ENCODE results near the gene UBXN11.
"Not testable (repeated sequence)": the region's sequence is repeated elsewhere in the genome, so short reads cannot be mapped to it uniquely, and the experiment has no call there.

UBXN11 gene

DNA sequence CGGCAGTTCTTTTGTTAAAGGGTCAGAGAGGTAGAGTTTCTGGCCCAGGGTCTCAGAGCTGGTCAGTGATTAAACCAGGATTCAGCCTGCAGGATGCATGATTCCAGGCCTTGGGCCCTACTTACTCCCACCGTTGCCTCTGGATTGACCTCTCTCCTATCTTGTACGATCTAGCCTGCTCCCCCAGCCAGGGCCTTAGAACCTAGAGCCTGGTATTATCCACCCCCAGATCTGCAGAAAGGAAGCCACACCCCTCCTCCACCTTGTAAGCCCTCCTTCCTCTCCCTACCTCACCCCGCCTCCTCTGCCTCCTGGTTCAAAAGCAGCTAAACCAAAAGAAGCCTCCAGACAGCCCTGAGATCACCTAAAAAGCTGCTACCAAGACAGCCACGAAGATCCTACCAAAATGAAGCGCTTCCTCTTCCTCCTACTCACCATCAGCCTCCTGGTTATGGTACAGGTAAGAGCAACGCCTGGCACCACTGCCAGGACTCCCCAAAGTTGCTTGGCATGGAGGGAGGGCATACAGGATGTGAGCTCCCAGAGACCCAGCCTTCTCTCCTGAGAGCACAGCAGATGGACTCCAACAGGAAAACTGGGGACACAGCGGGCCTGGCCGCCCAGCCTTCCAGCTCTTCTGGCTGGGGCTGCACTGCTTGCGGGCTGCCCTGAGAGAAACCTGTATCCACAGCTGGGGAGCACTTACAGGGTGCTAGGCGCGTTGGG is 11.3 kb upstream of the UBXN11 start, which contains the start of gene CD52:
TSS of gene CD52 (plus strand) at position 347 of the 726 bp plus-strand sequence. CDS start at position 407, 60 bp downstream.
- no peak within 1 kb of the TSS for H3K4me3 ChIP-seq (ENCODE audit: low read length)

DNA sequence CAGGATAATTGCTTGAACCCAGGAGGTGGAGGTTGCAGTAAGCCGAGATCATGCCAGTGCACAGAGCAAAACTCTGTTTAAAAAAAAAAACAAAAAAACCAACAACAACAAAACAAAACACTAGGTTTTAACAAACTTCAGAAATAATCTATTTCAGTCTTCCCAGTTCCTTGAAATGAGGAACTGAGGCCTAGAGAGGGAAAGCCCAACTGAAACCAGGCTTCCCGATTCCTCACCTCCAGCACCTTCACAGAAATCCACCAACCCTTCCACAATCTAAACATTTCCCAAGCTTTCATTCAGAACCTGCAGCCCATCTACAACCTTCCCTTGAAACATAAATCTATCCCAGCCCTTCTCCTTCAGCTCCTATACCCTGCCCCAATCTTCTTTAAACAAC is 10.7 kb upstream of the UBXN11 start:
- Histone ChIP-seq H3K27me3 (ENCODE audit: control insufficient read depth, insufficient read depth, low read length) (no peaks in the 10 kb centered on the region), H3K27ac (ENCODE audit: low read length) (no peak overlapping the region), H3K36me3 (ENCODE audit: control insufficient read depth, low read depth, low read length) (no peaks in the 10 kb centered on the region), H3K4me1 (ENCODE audit: control insufficient read depth, low read depth, low read length) (no peaks in the 10 kb centered on the region), H3K9ac (ENCODE audit: low read length) (no peak overlapping the region), H3K9me3 (ENCODE audit: control insufficient read depth, low read depth, low read length) (no peaks in the 10 kb centered on the region), H3K4me3 (ENCODE audit: low read length) (no peak overlapping the region)

More for the DNA sequence above, 11.3 kb upstream of the UBXN11 start, which contains the start of gene CD52:
- Histone ChIP-seq H3K9ac (ENCODE audit: low read length) (no peak within 1 kb of the TSS), H3K27me3 (ENCODE audit: control insufficient read depth, insufficient read depth, low read length) (no peaks in the 10 kb centered on the region), H3K9me3 (ENCODE audit: control insufficient read depth, low read depth, low read length) (no peaks in the 10 kb centered on the region), H3K4me1 (ENCODE audit: control insufficient read depth, low read depth, low read length) (no peaks in the 10 kb centered on the region), H3K27ac (ENCODE audit: low read length) (no peak within 1 kb of the TSS), H3K36me3 (ENCODE audit: control insufficient read depth, low read depth, low read length) (no peaks in the 10 kb centered on the region)

DNA sequence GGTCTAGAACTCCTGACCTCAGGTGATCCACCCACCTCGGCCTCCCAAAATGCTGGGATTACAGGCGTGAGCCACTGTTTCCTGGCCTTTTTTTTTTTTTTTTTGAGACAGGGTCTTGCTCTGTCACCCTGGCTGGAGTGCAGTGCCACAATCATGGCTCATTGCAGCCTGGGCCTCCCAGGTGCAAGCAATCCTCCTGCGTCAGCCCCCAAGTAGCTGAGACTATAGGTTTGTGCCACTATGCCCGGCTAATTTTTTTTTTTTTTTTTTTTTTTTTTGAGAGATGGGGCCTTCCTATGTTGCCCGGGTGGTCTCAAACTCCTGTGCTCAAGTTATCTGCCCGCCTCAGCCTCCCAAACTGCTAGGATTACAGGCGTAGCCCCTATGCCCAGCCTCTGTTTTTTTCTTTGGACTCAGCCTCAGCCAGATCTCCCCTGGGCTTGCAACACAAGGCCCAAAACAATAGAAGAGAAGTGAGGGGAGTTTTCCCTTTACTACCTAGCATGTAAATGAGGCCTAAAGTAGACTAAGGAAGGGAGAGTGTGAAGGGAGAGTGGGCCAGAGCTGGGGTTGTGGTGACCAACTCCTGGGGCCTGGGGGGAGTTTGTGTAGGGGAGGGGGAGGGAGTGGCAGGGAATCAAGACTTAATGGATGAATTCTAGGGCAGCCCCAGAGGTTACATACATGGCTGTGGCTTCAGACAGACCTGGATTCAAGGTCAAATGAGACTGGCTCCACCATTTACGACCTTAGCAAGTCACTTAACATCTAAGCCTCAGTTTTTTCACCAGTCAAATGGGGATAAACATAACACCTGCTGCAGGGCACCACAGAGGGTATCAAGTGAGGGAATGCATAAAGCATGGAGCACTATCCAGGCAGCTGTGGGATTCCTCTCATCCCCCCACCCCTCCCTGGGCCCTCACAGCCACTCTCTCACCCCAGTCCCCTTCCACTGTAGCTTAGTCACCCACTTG is 9.7 kb upstream of the UBXN11 start:
- no peak overlapping the region for H3K4me3 ChIP-seq (ENCODE audit: low read length)

DNA sequence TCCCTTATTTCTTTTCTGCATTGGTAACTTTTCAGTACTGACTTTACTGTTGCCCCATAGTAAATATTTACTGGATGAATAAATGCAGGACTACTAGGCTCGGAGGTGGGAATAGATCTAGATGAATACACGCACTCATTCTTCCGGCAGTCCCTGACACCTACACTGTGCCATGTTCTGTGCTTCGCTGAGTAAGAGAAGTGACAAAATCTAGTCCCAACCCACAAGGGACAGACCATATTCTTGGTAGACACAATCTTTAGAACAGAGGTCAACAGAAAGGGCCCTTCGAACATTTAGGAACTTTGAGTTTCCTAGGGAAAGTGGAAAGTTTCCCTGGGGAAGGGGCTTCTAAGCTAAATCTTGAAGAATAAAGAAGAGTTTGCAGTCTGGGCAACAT is 8.1 kb upstream of the UBXN11 start:
- no peak overlapping the region for H3K9ac ChIP-seq (ENCODE audit: low read length)
- no peaks in the 10 kb centered on the region for H3K9me3 ChIP-seq (ENCODE audit: control insufficient read depth, low read depth, low read length)
- no peak overlapping the region for H3K4me3 ChIP-seq (ENCODE audit: low read length)
- no peak overlapping the region for H3K27ac ChIP-seq (ENCODE audit: low read length)
- H3K4me1 ChIP-seq (ENCODE audit: control insufficient read depth, low read depth, low read length), result no peaks in the 10 kb centered on the region
- H3K27me3 ChIP-seq (ENCODE audit: control insufficient read depth, insufficient read depth, low read length), result no peaks in the 10 kb centered on the region
- no peaks in the 10 kb centered on the region for H3K36me3 ChIP-seq (ENCODE audit: control insufficient read depth, low read depth, low read length)

More for the DNA sequence above, 9.7 kb upstream of the UBXN11 start:
- H3K9ac ChIP-seq (ENCODE audit: low read length), result no peak overlapping the region
- no peaks in the 10 kb centered on the region for H3K36me3 ChIP-seq (ENCODE audit: control insufficient read depth, low read depth, low read length)
- no peak overlapping the region for H3K27ac ChIP-seq (ENCODE audit: low read length)
- no peaks in the 10 kb centered on the region for H3K27me3 ChIP-seq (ENCODE audit: control insufficient read depth, insufficient read depth, low read length)
- no peaks in the 10 kb centered on the region for H3K4me1 ChIP-seq (ENCODE audit: control insufficient read depth, low read depth, low read length)
- H3K9me3 ChIP-seq (ENCODE audit: control insufficient read depth, low read depth, low read length), result no peaks in the 10 kb centered on the region

DNA sequence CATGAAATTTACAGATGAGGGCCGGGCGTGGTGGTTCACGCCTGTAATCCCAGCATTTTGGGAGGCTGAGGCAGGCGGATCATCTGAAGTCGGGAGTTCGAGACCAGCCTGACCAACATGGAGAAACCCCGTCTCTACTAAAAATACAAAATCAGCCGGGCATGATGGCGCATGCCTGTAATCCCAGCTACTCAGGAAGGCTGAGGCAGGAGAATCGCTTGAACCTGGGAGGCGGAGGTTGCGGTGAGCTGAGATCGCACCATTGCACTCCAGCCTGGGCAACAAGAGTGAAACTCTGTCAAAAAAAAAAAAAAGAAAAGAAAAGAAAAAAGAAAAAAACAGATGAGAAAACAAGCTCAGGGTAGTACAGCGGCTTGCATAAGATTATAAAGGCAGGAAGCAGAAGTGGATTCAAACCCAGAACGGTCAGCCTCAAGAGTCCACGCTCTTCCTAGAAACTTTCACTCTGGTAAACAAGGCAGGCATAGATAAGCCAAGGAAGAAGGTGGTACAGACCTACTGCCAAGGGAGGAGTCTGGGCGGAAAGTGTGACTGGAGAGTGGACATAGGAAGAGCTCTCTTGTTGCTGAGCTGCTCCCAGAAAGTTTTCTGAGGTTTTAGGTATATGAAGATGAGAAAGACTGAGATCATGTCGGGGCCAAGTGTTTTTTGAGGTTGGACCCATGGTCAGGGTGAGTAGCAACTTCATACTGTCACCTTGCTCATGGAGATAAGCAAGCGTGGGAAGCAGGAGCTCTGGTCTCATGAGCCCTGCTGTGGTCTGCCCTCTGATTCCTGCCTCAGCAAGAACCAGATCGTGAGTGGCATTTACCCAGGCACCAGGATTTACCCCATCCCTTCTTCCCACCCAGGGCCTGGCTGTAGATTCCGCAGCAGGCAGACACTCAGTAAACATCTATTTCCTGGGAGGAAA is 1.8 kb upstream of the UBXN11 start:
- H3K4me3 ChIP-seq (ENCODE audit: low read length); H3K9ac ChIP-seq (ENCODE audit: low read length); H3K4me1 ChIP-seq (ENCODE audit: control insufficient read depth, low read depth, low read length); H3K27me3 ChIP-seq (ENCODE audit: control insufficient read depth, insufficient read depth, low read length); H3K9me3 ChIP-seq (ENCODE audit: control insufficient read depth, low read depth, low read length); H3K27ac ChIP-seq (ENCODE audit: low read length); H3K36me3 ChIP-seq (ENCODE audit: control insufficient read depth, low read depth, low read length): not testable (repeated sequence)

DNA sequence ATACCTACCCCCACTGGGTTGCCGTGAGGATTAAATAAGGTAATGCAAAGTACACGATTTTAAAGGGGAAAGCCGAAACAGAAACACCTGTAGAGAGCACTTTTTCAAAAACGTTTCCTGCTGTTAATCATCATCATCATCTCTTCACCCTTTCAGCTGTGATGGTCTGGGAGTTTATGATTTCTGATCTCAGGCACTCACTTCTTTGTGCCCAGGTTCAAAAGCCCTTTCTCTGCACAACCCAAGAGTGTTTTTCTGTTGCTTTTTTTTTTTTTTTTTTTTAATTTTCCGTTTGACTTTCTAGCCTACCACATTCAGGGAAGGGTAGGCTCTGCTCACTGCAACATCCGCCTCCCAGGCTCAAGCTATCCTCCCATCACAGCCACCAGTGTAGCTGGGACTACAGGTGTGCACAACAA is 936 bp upstream of the UBXN11 start:
- H3K36me3 ChIP-seq (ENCODE audit: control insufficient read depth, low read depth, low read length), result no peaks in the 10 kb centered on the region
- no peaks in the 10 kb centered on the region for H3K9me3 ChIP-seq (ENCODE audit: control insufficient read depth, low read depth, low read length)
- no peaks in the 10 kb centered on the region for H3K27me3 ChIP-seq (ENCODE audit: control insufficient read depth, insufficient read depth, low read length)
- peak overlapping the region; percentile 65 for H3K9ac ChIP-seq (ENCODE audit: low read length)
- H3K4me1 ChIP-seq (ENCODE audit: control insufficient read depth, low read depth, low read length), result peaks cover 7% of the 10 kb centered on the region
- H3K4me3 ChIP-seq (ENCODE audit: low read length), result peak overlapping the region; percentile 67
- H3K27ac ChIP-seq (ENCODE audit: low read length), result peak overlapping the region; percentile 46

DNA sequence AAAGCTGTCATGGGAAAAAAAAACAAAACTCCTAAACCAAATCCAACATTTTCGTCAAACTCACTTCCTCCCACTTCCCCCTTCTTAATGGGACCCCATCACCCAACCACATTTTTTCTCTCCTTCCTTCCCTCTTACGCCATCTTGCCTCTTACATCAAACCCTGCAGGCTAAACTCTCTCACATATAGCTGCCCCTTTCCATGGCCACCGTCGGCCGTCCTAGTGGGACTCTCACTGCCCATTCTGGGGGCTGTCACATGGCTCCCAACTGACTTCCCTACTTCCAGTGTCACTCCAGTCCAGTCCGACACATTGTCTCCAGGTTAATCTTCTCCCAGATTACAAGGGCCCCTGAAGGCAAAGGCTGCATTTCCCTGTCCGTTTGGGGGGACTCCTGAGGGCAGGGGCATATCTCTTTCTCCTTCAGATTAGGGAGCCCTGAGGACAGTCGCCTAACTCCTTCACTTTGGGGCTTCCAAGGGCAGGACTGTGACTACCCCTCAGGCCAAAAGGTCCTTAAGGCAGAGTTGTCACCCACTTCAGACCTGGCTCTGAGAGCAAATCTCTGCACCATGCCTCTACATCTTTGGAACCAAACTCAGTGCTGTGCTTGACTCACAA is 658 bp downstream of the UBXN11 start:
- Histone ChIP-seq H3K4me3 (ENCODE audit: low read length) (peak overlapping the region; percentile 97), H3K9ac (ENCODE audit: low read length) (peak overlapping the region; percentile 96), H3K27ac (ENCODE audit: low read length) (peak overlapping the region; percentile 80), H3K4me1 (ENCODE audit: control insufficient read depth, low read depth, low read length) (peaks cover 7% of the 10 kb centered on the region), H3K36me3 (ENCODE audit: control insufficient read depth, low read depth, low read length) (no peaks in the 10 kb centered on the region), H3K27me3 (ENCODE audit: control insufficient read depth, insufficient read depth, low read length) (no peaks in the 10 kb centered on the region), H3K9me3 (ENCODE audit: control insufficient read depth, low read depth, low read length) (no peaks in the 10 kb centered on the region)

DNA sequence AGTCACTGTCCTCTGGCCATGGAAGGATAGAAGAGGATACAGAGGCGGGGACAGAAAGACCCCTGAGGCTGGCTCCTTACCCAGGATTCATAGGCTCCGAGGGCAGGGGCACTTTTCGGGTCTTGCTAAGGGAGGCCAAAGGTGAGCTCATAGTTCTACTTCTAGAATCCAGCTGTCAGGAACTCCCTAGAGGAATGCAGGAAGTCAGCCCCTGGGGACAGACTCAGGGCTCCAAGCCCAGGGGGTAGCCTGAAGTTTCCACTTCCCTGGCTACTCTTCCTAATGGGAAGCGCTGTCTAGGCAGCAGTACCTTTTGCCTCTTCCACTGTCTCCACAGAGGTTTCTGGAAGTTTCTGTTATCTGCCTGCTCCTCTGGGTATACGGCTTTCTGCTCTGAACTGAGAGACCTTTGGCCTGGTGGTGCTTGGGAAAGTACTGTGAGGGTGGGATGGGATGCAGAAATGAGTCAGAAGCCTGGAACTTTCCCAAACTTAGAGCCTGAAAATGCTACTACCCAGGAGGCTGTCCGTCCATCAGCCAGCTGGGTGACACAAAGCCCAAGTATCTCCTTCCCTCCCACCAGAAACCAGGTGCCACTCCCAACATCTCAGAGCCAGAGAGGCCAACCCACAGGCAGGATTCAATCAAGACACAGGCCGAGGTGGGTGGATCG is 3.6 kb downstream of the UBXN11 start:
- H3K27ac ChIP-seq (ENCODE audit: low read length), result no peak overlapping the region
- no peaks in the 10 kb centered on the region for H3K9me3 ChIP-seq (ENCODE audit: control insufficient read depth, low read depth, low read length)
- H3K36me3 ChIP-seq (ENCODE audit: control insufficient read depth, low read depth, low read length), result no peaks in the 10 kb centered on the region
- H3K27me3 ChIP-seq (ENCODE audit: control insufficient read depth, insufficient read depth, low read length), result no peaks in the 10 kb centered on the region
- no peak overlapping the region for H3K9ac ChIP-seq (ENCODE audit: low read length)
- no peak overlapping the region for H3K4me3 ChIP-seq (ENCODE audit: low read length)
- H3K4me1 ChIP-seq (ENCODE audit: control insufficient read depth, low read depth, low read length), result peaks cover 7% of the 10 kb centered on the region

DNA sequence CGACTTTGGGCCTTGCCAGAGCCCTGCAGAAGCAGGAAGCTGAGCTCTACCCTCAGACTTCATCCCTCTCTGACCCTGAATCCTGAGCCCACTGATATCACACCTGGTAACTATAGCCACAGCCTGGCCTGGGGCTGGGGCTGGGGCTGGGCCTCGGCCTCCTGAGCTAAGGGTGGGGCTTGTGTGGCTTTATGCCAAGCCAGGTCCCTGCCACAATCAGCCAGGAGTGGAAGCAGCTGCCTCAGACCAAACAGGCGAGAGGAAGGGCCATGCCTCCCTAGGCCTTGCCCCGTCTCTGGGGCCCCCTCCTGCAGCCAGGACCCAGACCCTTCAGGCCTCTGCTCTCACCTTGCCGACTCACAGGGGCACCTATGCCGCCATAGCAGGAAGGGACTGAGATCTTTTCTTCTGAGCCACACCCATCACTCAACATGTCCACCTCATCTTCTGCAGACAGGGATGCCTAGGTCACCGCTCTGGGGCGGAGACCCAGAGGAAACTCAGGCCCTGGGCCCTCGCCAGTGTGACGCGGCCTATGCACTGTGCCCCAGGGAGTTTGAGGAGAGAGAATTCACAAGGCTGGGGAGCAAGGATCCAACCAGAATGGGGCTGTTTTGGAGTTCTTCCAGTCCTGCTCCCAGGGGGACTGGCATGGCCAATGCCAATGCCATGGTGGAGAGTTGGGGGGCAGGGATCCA is 5.7 kb downstream of the UBXN11 start:
- Histone ChIP-seq H3K27ac (ENCODE audit: low read length) (no peak overlapping the region), H3K9ac (ENCODE audit: low read length) (no peak overlapping the region)

DNA sequence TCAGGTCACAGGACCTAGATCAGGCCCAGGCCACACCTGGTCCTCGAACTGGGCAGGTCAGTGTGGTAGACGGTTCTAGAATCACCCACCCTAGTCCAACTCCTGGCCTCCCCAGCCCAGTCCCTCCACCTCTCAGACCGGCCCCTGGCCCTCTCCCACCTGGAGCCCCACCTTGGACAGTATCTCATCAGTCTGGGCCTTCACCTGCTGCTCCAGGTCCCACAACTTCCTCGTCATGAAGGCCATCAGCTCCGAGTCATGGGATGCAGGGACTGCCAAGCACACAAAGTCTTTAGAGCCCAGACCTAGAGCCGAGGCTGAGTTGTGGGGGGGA is 8.7 kb downstream of the UBXN11 start:
- no peaks in the 10 kb centered on the region for H3K36me3 ChIP-seq (ENCODE audit: control insufficient read depth, low read depth, low read length)
- no peaks in the 10 kb centered on the region for H3K27me3 ChIP-seq (ENCODE audit: control insufficient read depth, insufficient read depth, low read length)
- no peak overlapping the region for H3K4me3 ChIP-seq (ENCODE audit: low read length)
- H3K27ac ChIP-seq (ENCODE audit: low read length), result no peak overlapping the region
- no peaks in the 10 kb centered on the region for H3K9me3 ChIP-seq (ENCODE audit: control insufficient read depth, low read depth, low read length)
- no peaks in the 10 kb centered on the region for H3K4me1 ChIP-seq (ENCODE audit: control insufficient read depth, low read depth, low read length)
- H3K9ac ChIP-seq (ENCODE audit: low read length), result no peak overlapping the region

More for the DNA sequence above, 5.7 kb downstream of the UBXN11 start:
- Histone ChIP-seq H3K4me1 (ENCODE audit: control insufficient read depth, low read depth, low read length) (no peaks in the 10 kb centered on the region), H3K36me3 (ENCODE audit: control insufficient read depth, low read depth, low read length) (no peaks in the 10 kb centered on the region), H3K4me3 (ENCODE audit: low read length) (no peak overlapping the region), H3K27me3 (ENCODE audit: control insufficient read depth, insufficient read depth, low read length) (no peaks in the 10 kb centered on the region), H3K9me3 (ENCODE audit: control insufficient read depth, low read depth, low read length) (no peaks in the 10 kb centered on the region)
